ENCODE results near the gene TMCC3.

The TMCC3 gene

GRCh38 chr12:94684416-94685142 lies 34.2 kb upstream of the TMCC3 start:
- TF ChIP-seq FOXP2 (optimal IDR thresholded peaks at IDR 0.05; ENCODE audit: borderline replicate concordance, extremely low read depth, extremely low read length, insufficient read depth) (no peak), TAF1 (IDR thresholded peaks at IDR 0.05; ENCODE audit: borderline replicate concordance, insufficient read depth, low read length) (no peak), POLR2AphosphoS5 (IDR thresholded peaks at IDR 0.05; ENCODE audit: low read depth, low read length) (no peak), SIN3A (IDR thresholded peaks at IDR 0.05; ENCODE audit: borderline replicate concordance, insufficient read depth, low read length) (no peak)
- TF ChIP-seq, protein P1, sequence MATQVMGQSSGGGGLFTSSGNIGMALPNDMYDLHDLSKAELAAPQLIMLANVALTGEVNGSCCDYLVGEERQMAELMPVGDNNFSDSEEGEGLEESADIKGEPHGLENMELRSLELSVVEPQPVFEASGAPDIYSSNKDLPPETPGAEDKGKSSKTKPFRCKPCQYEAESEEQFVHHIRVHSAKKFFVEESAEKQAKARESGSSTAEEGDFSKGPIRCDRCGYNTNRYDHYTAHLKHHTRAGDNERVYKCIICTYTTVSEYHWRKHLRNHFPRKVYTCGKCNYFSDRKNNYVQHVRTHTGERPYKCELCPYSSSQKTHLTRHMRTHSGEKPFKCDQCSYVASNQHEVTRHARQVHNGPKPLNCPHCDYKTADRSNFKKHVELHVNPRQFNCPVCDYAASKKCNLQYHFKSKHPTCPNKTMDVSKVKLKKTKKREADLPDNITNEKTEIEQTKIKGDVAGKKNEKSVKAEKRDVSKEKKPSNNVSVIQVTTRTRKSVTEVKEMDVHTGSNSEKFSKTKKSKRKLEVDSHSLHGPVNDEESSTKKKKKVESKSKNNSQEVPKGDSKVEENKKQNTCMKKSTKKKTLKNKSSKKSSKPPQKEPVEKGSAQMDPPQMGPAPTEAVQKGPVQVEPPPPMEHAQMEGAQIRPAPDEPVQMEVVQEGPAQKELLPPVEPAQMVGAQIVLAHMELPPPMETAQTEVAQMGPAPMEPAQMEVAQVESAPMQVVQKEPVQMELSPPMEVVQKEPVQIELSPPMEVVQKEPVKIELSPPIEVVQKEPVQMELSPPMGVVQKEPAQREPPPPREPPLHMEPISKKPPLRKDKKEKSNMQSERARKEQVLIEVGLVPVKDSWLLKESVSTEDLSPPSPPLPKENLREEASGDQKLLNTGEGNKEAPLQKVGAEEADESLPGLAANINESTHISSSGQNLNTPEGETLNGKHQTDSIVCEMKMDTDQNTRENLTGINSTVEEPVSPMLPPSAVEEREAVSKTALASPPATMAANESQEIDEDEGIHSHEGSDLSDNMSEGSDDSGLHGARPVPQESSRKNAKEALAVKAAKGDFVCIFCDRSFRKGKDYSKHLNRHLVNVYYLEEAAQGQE (IDR thresholded peaks at IDR 0.05; ENCODE audit: insufficient read depth in 1 of 2, low read depth in 2 of 2, low read length in 2 of 2): no peak

DNA sequence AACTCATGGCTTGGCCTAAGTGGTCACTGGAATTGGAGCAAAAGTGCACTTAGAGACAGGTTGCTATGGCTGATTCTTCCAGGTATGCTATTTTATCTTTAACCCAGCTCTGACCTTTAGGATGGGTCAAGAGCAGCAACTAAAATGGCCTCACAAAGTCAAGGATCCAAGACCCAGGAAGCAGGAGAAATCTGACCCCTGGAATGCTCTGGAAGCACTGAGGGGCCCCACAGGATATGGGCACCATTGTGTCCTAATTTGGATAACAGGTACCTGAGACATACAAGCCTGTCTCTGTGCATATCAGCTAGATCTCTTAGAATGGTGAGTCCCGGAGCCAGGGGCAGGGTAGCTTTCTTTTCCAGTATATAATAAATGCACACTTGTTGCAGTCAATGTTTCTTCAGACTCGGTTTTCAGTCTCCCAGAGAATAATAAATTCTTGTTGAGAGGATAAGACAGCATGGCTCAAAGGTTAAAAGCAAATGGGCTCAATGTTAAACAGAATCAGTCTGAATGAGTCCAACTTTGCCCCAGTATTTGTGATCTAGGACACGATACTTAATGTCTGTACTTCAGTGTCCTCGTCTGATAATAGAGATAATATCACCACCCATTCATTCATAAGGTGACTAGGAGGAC lies 29.3 kb upstream of the TMCC3 start:
- TF ChIP-seq TAF1 (IDR thresholded peaks at IDR 0.05; ENCODE audit: borderline replicate concordance, insufficient read depth, low read length) (no peak), SIN3A (IDR thresholded peaks at IDR 0.05; ENCODE audit: borderline replicate concordance, insufficient read depth, low read length) (no peak), POLR2AphosphoS5 (IDR thresholded peaks at IDR 0.05; ENCODE audit: low read depth, low read length) (no peak), FOXP2 (optimal IDR thresholded peaks at IDR 0.05; ENCODE audit: borderline replicate concordance, extremely low read depth, extremely low read length, insufficient read depth) (no peak)
- TF ChIP-seq, protein P1 (IDR thresholded peaks at IDR 0.05; ENCODE audit: insufficient read depth in 1 of 2, low read depth in 2 of 2, low read length in 2 of 2): no peak

DNA sequence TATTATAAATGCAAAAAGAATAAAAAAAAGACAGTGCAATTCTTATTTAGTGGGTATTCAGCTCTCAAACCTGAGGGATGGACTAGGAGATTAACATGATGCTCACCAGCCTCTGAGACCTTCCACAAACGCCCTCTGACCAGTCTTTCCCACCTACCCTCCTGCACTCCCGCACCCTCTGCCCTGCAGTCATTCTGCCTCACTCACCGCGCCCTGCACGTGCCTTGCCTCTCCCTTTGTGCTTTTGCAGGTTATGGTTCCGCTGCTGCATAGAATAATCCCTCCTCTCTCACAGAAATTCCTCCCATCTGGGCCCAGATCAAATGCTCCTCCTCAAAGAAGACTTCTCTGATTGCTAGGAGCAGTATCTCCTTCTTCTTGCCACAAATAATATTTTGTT lies 28.5 kb upstream of the TMCC3 start:
- TF ChIP-seq TAF1 (IDR thresholded peaks at IDR 0.05; ENCODE audit: borderline replicate concordance, insufficient read depth, low read length): no peak
- no peak for TF ChIP-seq FOXP2 (optimal IDR thresholded peaks at IDR 0.05; ENCODE audit: borderline replicate concordance, extremely low read depth, extremely low read length, insufficient read depth)
- TF ChIP-seq, protein P1 (IDR thresholded peaks at IDR 0.05; ENCODE audit: insufficient read depth in 1 of 2, low read depth in 2 of 2, low read length in 2 of 2): no peak
- no peak for TF ChIP-seq POLR2AphosphoS5 (IDR thresholded peaks at IDR 0.05; ENCODE audit: low read depth, low read length)
- TF ChIP-seq SIN3A (IDR thresholded peaks at IDR 0.05; ENCODE audit: borderline replicate concordance, insufficient read depth, low read length): no peak

GRCh38 chr12:94678379-94678778 lies 28.0 kb upstream of the TMCC3 start:
- TF ChIP-seq POLR2AphosphoS5 (IDR thresholded peaks at IDR 0.05; ENCODE audit: low read depth, low read length) (no peak), FOXP2 (optimal IDR thresholded peaks at IDR 0.05; ENCODE audit: borderline replicate concordance, extremely low read depth, extremely low read length, insufficient read depth) (no peak), SIN3A (IDR thresholded peaks at IDR 0.05; ENCODE audit: borderline replicate concordance, insufficient read depth, low read length) (no peak)
- TF ChIP-seq, protein P1 (IDR thresholded peaks at IDR 0.05; ENCODE audit: insufficient read depth in 1 of 2, low read depth in 2 of 2, low read length in 2 of 2): no peak

Measured in PFSK-1 (cell line).